GM18505 (cell line): ENCODE measurements around the gene MUC6.

Source experiments
- ATAC-seq: cut with Tn5 transposase; IDR thresholded peaks from one replicate; pipeline ENCODE4 v1.9.1; 2021; ENCODE audit not compliant: unreplicated experiment
- POLR2A ChIP-seq: IDR thresholded peaks from 4 replicates; pipeline ENCODE4 v1.6.1; 2011; ENCODE audit warnings: borderline replicate concordance; ENCODE audit not compliant: insufficient read depth, insufficient read length; ENCODE audit errors: extremely low read depth

Gene MUC6

DNA sequence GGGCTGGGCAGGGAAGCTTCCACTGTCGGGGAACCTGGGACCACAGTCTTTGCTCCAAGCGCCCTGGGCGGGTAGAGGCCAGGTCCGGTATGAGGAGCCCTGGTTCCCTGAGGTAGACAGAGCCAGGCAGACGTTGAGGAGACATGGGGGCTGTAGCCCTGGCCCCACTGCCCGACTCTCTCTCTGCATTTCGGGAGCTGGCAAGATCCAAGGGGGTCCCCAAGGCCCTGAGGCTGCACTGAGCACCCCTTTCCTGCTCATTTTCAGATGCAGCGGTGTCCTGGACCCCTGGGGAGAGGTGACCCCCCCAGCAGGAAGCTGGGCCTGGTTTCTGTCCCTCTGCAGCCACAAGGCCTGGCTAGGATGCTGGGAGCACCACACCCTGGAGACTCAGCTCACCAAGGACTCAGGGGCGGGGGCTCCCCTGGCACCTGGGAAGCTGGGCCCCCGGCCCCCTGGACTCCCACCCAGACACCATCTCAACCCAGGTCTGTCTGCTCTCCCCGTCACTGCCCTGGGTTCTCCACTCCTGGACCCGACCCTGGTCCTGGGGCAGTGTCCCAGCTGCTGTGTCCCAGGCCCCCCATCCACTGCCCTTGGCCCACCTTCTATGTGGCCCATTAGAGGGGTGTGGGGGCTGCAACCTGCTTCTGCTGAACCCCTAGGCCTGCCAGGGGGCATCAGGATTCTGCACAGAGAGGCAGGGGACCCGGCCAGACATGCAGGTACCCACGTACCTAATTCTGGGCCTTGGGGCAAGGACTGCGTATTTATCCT lies 15.0 kb upstream of the MUC6 start:
- ATAC-seq: no peak
- no peak for TF ChIP-seq POLR2A

DNA sequence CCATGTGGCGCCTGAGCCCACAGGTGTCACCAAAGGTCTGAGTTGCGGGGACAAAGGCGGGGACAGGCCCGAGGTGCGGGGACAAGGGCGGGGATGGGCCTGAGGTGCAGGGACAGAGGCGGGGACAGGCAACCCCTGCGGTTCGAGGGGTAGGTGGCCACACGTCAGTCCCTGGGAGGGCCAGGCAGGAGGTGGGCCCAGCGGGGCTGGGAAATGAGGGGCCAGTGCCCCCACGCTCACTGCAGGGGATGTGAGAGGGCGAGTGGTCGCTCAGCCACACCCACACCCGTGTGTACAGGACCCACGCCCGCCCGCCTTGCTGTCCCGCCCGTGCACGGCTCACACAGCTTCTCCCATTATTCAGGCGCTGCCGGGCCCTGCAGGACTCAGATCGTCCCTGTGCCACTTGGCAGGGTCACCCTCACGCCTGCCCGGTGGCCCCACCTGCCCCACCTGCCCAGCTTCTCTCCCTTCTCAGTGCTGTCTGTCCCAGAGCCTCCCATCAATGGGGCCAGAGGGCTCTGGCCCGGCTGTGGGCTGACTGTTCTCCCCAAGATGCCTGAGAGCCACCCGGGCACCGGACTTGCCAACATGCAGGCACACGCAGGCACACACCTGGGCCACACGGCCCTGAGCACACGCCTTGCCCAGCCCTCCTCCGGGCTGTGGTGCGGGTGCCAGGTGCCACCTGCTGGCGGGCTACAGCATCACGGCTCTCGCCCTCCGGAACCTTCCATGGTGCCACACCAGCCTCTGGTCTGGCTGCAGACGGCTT lies 14.2 kb upstream of the MUC6 start:
- no peak for TF ChIP-seq POLR2A
- peak; percentile 65 for ATAC-seq

DNA sequence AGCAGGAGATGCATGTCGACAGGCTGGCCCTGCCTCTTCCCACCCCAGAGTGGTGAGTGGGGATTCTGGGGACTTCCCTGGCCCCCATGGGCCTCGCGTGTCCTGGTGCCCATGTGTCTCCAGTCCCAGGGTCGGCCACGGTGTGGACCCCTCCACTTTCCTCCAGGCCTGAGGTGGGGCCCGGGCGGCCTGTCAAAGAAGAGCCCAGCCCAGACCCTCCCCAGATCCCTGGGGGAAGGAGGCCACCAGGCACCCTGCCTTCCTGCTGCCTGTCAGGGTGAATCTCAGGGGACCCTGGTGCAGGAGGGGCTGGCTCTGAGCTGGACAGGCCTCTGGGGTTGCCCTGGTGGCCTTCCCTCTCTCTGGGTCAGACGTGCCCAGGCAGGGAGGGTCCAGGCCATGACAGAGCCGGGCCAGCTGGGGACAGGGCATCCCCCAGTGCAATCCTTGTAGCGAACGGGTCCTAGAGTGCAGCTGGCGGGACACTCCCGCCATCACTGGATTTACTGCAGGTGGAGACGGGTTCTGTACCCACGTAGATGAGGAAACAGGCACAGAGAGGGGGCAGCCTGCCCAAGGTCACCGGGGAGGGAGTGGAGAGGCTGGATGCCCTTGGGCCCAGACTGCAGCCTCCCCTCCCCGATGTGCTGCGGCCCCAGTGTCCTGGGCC lies 13.5 kb upstream of the MUC6 start:
- no peak for TF ChIP-seq POLR2A
- ATAC-seq: no peak

DNA sequence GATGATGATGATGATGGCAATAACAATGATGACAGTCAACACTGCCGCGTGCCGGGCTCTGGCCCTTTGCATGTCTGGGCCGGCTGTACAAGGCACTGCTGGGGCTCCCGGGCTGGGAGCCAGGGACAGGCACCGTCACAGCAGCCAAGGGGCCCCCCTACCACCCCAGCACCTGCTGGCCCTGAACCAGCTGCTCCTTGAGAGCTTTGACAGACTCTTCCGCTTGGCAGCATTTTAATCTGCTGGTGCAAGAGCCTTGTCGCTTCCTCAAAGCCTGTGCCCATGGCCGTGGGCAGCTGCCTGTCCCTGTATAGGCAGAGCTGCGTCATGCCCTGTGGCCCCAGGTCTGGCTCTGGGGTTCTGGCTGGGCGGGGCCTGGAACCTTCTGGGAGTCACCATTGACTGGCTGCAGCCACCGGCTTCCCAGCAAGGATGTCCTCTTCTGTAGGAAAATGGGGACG lies 12.9 kb upstream of the MUC6 start:
- ATAC-seq: no peak
- no peak for TF ChIP-seq POLR2A

DNA sequence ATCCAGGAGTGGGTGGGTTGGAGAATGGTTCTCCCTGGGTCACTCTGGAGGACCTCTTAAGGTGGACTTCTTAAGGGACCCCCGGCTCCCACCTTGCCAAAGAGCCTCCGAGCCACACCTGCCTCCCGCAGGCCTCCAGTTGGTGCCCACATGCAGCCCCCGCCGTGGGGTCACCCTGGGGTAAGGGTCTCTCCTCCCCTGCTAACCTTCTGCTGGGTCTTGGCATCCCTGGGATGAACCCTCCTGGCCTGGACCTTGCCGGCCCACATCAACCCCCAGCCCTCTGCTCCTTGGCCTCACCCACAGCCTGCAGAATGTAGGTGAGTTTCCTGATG lies 12.5 kb upstream of the MUC6 start:
- no peak for TF ChIP-seq POLR2A
- no peak for ATAC-seq

DNA sequence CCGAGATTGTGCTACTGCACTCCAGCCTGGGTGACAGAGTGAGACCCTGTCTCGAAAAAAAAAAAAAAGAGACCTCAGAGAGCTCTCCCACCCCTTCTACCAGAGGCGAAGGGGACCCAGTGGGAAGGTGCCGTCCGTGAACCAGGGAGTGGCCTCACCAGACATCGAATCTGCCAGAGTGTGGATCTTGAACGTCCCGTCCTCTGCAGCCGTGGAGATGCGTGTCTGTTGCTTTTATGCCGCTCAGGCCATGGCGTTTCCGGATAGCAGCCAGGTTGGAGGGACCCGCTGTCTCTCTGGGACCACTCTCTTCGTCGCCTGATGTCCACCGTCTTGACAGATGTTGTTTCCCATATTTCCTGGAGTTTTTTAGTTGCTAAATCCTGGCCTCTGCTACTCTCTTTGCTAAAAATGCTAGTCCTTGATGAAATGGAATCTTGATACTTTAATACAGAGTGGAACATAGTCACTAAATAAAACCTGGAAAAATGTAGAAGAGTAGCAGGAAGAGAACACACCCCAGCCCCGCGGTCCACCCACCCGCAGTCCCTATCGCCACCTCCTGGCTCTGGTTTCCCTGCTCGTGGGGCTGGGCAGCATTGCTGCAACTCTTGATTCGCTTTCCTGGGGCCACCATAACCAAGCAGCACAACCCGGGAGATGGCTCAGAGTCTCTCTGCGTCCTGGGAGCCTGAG lies 12.0 kb upstream of the MUC6 start:
- TF ChIP-seq POLR2A: no peak
- no peak for ATAC-seq

DNA sequence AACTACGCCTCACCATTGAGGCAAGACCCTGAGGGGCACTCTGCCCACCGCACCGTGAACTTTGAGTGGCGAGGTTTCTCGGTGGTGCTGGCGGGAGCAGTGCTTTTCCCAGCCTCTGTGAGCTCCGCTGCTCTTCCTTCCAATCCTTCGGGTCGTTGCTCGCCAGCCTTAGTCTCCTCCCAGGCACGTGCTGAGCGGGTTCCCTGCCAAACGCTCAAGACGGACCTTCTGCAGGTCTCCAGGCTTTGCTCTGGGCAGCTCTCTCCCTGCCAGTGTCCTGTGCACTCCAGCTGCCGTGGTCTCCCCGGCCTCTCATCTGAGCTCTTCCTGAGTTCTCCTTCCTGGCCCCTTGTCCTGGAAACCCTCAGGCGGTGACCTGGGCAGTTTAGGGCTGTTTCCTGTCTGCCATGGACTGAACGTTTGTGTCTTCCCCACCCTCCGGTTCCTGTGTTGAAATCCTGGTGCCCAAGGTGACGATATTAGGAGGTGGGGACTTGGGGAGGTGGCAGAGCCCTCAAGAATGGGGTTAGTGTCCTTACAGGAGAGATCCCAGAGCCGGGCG lies 11.2 kb upstream of the MUC6 start:
- ATAC-seq: no peak
- TF ChIP-seq POLR2A: no peak

DNA sequence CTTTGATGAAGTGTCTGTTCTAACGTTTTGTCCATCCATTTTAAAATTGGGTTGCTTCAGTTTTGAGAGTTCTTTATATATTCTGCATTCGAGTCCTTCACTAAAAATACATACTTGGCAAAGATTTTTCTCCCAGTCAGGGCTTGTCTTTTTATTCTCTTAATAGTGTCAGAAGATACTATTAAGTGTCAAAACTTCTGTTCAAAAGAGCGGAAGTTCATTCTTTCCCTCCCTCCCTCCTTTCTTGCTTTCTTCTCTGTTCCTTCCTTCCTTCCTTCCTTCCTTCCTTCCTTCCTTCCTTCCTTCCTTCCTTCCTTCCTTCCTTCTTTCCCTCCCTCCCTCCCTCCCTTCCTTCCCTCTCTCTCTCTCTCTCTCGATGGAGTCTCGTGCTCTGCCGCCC lies 7.6 kb upstream of the MUC6 start:
- no peak for TF ChIP-seq POLR2A
- no peak for ATAC-seq

DNA sequence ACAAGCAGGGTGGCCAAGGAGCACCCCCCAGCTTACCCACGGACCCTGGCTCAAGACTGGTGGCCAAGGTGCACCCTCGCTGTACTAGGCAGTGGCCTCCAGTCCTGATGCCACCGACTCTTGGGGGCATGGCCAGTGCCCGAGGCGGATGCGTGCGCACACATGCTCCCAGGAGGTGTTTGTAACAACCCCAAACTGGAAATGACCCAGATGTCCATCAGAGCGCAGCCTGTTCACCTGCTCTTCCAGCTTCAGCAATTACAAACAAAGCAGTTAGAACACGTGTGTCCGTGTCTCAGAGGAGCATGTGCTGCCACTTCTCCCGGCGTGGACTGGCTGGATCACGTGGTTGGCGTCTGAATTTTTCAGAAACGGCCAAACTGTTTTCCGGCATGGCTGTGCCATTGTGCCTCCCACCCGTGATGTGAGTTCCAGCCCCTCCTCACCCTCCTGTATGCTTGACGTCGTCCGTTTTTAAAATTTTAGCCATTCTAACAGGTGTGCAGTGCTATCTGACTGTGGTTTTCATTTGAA lies 7.1 kb upstream of the MUC6 start:
- ATAC-seq: no peak
- no peak for TF ChIP-seq POLR2A

DNA sequence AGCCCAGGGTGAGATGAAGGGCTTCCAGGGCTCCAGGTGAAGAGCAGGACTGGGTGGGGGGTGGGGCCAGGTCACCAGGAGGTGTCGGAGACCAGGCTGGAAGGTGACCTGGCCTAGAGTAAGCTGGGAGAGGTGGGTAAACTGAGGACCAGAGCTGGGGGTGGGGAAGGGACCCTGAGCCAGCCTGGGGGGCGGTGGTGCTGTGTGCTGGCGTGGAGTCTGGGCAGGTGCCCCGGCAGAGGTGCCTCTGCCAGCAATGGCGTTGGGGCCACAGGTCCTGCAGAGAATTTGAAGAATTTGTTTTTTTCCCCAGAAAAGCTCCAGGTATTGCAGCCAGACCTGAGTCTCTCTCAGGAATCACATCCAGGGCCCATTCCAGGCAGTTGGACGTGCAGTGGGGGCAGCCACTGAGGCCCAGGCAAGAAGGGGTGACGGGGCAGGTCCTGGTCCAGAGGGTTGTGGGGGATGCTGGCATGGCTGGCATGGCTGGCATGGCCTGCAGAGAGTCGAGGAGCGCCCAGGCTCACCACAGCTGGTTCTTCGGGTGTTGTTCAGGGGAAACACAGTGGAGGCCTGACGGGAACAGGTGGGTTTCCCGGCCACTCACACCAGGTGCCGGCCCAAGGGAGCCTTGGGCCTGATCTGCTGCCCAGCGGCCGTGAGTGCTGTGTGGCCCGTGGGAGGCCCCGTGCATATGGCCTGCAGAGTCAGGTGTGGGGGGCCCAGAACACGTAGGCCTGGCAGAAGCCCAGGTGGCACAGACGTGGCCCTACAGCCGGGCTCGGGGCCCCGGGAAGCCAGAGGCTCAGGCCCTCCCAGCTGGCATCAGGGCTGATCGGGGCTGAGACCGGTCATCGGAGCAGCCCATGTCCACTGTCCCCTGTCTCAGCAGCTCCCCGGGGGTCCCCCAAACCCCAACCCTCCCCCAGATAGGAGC lies 6.4 kb upstream of the MUC6 start:
- TF ChIP-seq POLR2A: no peak
- ATAC-seq: no peak

DNA sequence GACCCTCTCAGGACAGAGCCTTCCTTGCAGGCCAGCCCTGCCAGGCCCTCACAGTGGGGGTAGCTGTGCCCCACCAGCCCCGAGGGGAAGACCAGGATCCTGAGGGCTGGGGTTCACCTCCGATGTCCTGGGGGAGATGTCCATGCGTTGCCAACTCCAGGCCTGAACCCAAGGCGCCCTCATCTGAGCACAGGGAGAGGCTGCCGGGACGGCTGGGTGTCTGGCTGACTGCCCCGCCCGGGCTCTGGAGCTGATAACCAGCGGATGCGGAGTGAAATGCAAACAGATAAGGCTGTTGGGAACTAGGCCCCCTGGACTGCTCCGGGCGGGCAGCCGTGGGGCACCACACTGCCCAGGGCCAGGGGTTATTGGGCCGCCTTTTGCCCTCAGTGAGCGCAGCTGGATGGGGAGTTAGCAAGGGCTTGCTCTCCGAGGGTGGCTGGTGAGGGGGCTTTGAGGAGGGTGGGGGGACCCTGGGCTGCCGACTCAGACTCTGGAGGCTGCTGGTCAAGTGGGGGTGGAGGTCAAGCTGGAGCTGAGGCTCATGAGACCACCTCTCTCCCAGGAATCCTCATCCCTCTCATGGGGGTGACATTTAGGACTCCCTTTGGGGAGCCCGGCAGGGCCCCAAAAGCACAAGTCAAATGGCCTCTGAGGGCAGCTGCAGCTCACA lies 5.6 kb upstream of the MUC6 start:
- no peak for TF ChIP-seq POLR2A
- no peak for ATAC-seq
